HG02884 (cell line): ENCODE results near the gene KLC1.

Source experiments
- ATAC-seq: cut with Tn5 transposase; IDR thresholded peaks from one replicate; pipeline ENCODE4 v1.9.1; 2021; ENCODE audit warnings: mild to moderate bottlenecking, moderate library complexity; ENCODE audit not compliant: unreplicated experiment

The KLC1 gene

GRCh38 chr14:103688906-103689902 lies 60.2 kb downstream of the KLC1 start:
- no peak for ATAC-seq

- no peak for ATAC-seq
Measured at GRCh38 chr14:103690332-103690731, 61.3 kb downstream of the KLC1 start.

- ATAC-seq, result peak; percentile 48
Measured at GRCh38 chr14:103691655-103692054, 62.6 kb downstream of the KLC1 start.

- no peak for ATAC-seq
Measured at GRCh38 chr14:103692159-103692558, 63.1 kb downstream of the KLC1 start.

- no peak for ATAC-seq
Measured at GRCh38 chr14:103692871-103693270, 63.9 kb downstream of the KLC1 start.

- ATAC-seq, result no peak
Measured at GRCh38 chr14:103693515-103693914, 64.5 kb downstream of the KLC1 start.

- no peak for ATAC-seq
Measured at GRCh38 chr14:103694572-103695026, 65.6 kb downstream of the KLC1 start.

- ATAC-seq, result no peak
Measured at GRCh38 chr14:103695296-103696069, 66.5 kb downstream of the KLC1 start.

GRCh38 chr14:103696070-103696402 lies 67.0 kb downstream of the KLC1 start:
- ATAC-seq, result no peak

GRCh38 chr14:103696466-103697071 lies 67.6 kb downstream of the KLC1 start:
- ATAC-seq, result no peak

GRCh38 chr14:103697206-103697602 lies 68.2 kb downstream of the KLC1 start:
- ATAC-seq, result no peak

GRCh38 chr14:103697603-103698379 lies 68.8 kb downstream of the KLC1 start:
- ATAC-seq, result no peak

GRCh38 chr14:103698380-103699260 lies 69.6 kb downstream of the KLC1 start:
- no peak for ATAC-seq

GRCh38 chr14:103699261-103699661 lies 70.2 kb downstream of the KLC1 start:
- ATAC-seq, result no peak

- no peak for ATAC-seq
Measured at GRCh38 chr14:103699901-103700752, 71.1 kb downstream of the KLC1 start.

GRCh38 chr14:103700753-103701490 lies 71.9 kb downstream of the KLC1 start:
- no peak for ATAC-seq

GRCh38 chr14:103702095-103702494 lies 73.1 kb downstream of the KLC1 start:
- ATAC-seq, result no peak
